Measurements from ENCODE around the gene TTC21A.
"Not testable (repeated sequence)": the region's sequence is repeated elsewhere in the genome, so short reads cannot be mapped to it uniquely, and the experiment has no call there.

TTC21A gene

DNA sequence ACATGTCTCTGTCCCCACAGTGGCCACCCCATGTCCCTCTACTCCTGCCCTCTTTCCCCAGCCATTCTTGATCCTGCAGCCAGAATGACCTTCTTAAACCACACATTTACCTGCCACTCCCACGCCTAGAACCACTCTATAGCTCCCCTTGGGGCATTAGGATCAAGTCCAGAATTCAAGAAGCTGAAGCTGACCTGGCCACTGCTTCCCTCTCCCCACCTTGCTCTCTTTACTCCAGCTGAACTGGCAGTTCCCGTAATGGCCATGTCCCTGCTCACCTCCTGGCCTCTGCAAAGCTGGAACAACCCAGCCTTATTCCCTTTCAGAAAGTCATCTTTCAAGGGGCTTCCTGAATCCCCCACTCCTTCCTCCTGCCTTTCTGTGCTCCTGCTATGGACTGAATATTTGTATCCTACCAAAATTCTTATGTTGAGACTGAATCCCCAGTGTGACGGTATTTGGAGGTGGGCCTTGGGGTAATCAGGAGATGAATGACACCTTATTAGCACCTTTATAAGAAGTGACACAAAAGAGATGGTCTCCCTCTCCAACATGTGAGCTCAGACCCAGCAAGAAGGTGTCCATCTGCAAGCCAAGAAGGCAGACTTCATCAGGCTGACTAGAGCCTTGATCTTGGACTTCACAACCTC lies 42.1 kb downstream of the TTC21A start:
- no peak for DNase-seq (ENCODE audit: low read depth)

DNA sequence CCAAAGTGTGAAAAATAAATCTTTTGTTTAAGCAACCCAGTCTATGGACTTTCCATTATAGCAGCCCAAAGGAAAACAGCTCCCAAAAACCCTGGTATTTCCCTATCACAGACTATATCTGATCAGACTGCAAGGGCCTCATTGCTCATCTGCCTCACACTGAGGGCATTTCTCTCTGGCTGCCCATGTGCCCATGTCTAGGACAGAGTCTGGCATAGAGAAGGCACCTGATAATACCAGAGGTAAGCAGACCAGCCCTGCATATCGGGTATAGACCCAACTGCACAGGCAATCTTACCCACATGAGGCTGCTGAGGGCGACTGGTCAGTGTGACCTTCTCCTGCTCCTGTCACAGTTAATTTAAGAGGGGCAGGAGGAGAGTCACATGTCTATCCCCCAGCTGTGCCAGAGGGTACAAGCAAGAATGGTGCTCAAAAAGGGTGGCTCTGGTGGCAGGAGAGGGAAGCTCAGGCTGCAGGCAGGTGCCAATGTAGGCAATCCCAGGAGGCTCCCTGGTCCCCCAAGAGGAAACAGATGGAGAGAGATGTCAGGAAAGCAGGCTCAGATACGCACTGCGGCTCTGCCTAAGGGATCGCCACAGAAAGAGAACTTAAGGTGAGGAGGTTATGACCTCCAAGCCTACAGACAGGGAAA lies 42.8 kb downstream of the TTC21A start:
- no peak for DNase-seq (ENCODE audit: low read depth)

DNA sequence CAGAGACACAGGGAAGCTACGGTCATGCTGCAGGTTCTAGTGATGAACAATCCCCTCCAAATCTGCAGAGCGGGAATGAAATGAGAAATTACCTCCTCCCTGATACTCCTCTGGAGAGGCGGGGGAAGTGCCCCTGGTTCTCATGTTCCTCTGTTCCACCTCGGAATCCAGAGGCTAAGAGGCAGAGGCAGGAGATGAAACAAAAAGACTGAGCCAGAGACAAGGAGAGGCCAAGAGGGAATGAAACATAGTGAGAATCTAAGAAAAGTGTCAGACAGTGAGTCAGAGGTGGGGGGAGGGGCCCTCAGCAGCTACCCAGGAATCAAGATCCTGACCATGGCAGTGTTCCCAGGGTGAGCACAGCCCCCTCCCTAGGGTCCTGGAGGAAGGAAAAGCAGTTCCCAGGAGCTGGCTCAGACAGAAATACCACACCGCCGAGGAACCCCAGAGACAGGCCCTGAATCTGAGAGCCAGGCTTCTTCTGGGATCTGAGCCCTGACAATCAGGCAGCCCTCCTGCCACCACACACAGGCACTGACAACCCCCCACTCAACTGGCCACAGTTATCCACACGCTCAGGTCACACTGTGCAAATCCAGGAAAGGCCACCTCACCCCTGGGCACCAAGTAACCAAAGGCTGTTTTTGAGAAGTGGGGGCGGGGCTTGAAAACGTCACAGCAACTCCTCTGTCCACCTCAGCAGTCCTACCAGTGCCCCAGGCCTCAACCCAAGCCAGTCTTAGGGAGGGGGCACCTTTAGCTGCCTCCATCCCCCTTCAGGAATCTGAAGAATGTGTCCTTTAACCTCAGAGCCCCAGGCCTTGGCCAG lies 43.5 kb downstream of the TTC21A start:
- peak; percentile 92 for DNase-seq (ENCODE audit: low read depth)

DNA sequence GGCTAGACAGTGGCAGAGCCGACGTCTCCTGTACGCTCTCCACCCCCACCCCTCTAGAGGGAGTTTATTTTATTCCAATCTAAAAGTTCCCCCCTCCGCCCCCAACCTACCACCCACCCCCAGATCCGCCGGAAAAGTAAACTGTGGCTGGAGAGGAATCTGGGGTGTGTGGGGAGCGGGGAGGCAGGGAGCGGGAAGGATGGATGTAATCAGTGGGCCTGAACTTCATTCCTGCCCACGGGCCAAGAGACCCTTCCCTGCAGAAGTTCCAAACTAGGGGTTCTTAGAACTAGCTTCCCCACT lies 46.4 kb downstream of the TTC21A start:
- no peak for DNase-seq (ENCODE audit: low read depth)

DNA sequence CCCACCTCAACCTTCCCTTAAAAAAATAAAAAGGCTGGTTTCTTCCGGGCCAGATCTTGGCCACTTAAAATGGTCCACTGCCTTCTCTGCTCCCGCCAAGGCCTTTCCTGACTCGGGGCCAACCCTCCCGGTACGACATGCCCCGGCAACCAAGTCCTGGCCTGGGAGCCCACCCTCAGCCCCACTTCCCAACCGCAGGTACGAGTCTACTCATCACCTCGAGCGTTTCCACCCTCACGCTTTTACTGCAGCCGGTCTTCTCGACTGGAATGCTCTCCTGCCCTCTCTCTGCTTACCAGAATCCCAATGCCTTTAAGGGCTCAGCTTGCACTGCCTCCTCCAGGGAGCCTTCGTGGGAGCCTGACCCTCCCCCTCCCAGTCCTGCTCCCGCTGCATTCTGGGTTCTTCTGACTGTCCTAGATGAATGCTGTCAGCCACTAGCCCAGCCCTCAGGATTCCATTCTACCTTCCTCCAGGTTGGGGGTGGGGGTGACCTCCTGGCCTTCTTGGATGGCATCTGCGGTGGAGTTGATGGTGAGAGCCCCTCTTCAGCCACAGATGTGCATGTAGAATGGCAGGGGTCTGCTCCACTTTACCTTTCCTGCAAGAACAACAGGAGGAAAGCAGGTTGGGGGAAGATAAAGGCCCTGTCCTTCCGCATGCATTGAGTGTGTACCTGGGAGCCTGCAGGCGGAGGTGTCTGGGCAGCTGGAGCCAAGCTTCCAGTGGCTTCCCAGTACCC lies 47.0 kb downstream of the TTC21A start:
- DNase-seq (ENCODE audit: low read depth), result no peak

DNA sequence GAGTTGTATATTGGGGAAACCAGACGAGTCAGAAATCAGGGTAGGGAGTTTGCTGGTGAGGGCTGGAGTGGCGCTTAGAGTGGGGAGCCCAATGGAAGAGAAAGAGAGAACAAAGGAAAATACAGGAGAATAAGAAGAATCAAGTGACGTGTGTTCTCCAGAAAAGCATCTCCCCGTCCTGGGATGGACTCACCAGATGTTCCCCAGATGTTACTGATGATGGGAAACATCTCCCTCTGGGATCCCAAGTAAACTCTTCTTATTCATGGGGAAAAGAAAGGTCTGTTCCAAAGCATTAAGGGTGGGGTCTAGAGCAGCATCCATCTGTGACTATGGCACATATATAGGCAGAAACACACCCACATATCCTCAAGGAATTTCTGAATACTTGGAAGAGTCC lies 48.9 kb downstream of the TTC21A start:
- no peak for DNase-seq (ENCODE audit: low read depth)

DNA sequence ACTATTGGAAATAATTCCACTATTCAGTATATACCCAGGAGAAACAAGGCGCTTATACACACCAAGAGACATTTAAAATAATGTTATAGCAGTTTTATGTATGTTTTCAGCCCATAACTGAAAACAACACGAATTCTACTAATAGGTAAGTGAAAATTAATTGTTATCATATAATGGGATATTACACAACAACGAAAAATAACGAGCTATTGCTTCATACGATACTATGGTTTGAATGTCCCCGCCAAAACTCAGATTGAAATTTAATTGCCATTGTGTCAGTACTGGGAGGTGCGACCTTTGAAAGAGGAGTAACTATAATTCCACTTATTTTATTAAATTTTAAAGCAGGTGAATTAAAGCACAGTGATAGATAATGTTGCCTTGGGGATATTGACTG lies 49.9 kb downstream of the TTC21A start:
- no peak for DNase-seq (ENCODE audit: low read depth)

DNA sequence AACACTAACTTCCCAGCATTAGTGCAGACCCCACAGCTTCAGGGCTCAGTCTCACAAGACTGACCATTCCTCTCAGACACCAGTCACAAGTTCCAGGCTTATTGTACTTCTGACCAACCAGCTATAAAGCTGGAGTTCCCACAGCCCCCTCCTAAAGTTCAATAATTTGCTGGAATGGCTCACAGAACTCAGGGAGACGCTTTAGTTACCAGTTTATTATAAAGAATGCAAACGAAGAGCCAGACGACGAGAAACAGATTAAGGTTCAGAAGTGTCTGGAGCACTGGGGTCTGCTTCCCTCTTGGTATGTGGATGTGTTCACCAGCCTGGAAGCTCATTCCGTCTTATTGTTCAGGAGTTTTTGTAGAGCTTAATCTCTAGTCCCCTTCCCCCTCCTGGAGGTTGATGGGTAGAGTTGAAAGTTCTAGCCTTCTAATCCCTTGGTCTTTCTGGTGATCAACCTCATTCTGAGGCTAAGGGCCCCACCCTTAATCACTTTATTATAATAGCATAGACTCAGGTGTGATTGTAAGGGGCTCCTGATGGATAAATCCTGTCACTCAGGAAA lies 50.8 kb downstream of the TTC21A start:
- DNase-seq (ENCODE audit: low read depth), result no peak

DNA sequence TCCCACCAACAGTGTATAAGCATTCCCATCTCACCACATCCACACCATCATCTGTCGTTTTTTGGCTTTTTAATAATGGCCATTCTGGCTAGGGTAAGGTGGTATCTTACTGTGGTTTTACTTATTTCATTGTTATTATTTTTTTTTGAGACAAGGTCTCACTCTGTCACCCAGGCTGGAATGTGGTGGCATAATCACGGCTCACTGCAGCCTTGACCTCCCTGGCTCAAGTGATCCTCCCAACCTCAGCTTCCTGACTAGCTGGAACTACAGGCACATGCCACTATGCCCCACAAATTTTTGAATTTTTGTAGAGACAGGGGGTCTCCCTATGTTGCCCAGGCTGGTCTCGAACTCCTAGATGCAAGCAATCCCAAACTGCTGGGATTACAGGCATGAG lies 56.9 kb downstream of the TTC21A start:
- DNase-seq (ENCODE audit: low read depth), result no peak

DNA sequence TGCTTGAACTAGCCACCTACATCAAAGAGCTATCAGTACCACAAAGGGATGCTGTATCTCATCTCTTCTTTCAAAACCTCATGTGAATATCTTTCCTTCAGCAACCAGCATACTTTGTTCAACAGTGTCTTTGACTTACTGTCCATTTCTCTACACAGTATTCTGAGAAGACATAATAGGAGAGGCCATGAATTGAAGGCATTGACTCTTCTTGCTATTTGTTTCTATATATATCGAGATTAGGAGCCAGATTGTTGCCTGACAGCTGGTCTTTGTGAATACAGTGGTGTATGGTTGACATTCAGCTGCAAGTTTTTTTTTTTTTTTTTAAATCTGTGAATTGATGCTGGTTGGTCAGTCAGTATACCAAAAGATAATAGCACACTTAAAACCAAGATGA lies 58.0 kb downstream of the TTC21A start:
- DNase-seq (ENCODE audit: low read depth), result no peak

DNA sequence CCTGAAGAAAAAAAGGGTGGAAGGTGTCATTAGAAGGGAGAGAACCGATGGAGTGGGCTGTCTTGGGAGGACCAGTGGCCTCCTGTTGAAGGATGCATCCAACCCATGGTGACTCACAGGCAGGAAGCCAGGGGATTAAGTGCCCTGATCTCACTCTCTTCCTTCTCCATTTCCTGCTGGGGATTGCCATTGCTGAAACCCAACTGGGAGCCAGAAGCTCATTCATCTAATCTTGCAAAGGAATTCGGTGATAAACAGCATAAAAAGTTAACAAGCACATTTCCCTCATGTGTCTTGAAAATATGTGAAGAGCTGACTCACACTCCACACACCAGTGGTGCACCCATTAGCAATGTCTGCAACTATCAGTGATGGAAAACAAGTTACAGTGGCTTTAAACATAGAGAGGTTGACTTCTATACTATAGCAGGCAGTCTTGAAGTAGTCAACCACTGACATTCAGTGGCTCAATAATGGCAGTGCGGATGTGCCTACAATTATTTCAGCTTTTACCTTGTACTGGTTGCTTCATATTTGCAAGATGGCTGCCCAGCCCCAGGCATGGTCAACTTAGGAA lies 58.7 kb downstream of the TTC21A start:
- peak; percentile 92 for DNase-seq (ENCODE audit: low read depth)

DNA sequence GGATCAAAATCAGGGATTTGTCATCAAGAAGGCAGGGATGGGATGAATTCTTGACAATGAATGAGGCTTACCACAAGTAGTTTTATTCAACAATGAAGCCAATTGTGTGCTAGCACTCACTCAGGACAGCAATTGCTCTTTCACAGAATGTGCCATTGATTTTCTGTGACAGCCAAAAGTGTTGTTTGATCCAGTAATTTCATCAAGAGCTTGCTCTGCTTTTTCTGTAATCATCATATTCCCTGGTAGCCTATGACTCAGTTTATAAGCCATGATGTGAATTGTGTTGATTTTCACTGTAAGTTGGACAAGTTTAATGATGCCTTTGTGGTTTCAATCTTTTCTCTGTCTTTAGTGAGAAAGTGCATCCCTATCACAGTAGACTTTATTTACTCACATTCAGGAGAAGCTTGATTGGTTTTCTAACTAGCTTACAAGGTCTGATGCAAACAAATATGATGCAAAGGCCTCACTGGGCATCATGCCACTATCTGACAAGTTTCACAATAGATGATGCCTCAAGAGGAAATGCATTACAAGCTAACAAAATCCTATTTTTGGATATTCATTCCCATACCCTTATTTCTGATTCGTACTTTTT lies 59.6 kb downstream of the TTC21A start:
- DNase-seq (ENCODE audit: low read depth), result peak; percentile 81

DNA sequence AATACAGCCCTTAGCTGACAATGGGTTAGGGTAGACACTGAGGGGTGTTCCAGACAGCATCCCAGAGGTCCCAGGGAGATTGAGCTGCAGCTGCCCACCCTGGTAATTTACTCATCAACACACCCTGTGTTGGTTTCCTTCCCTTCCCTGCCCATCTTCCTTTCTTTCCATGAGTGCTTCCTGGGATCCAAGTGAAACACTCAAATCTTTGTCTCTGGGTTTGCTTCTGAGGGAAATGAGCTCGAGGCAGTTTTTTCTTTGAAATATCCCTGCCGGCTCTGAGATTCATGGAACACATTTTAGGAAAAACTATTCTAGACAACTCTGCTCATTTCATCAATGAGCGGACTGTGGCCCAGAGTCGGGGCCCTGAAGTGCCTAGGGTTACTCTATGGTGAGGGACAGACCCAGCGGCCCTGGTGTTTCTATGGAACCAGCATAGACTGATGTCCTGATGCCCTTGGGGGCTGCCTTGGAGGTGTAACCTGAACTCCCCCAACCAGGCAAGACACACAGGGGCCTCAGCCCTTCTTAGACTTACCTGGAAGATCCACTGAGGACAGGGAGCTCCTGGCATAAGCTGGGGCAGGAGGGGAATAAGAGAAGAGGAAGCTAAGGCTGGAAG lies 60.8 kb downstream of the TTC21A start:
- DNase-seq (ENCODE audit: low read depth), result no peak

DNA sequence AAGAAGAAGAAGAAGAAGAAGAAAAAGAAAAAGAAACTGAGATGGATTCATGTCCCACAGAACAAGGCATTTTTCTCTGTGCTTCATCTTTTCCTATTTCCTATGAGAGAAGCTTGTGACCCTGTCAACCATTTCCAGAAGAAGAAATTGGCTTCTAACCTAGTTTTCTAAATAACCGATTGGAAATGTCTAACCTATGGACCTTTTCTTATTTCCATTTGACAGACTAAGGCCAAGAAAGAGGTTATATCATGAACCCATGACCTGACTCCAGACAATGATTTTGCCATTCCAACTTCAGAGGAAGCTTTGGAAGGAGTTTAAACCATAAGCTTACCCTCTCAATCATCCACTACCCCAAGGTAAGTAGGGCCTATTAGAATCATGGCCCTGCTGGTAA lies 62.2 kb downstream of the TTC21A start:
- DNase-seq (ENCODE audit: low read depth), result no peak

DNA sequence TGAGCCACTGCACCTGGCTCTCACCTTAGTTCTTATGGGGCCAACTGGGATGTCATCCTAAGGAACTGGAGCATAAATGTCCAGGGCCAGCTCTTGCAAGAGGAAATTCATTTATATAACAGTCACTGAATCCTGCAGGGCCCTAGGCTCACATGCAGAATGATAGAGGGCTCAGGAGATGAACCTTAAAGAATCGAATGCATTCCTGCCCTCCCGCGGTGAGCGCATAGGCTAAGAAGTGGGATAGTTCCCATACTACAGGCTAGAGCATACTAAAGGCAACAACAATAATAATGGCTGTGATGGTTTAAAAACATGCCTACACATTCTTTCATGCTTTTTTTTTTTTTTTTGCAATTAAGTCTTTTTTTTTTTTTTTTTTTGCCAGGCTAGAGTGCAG lies 63.0 kb downstream of the TTC21A start:
- no peak for DNase-seq (ENCODE audit: low read depth)

DNA sequence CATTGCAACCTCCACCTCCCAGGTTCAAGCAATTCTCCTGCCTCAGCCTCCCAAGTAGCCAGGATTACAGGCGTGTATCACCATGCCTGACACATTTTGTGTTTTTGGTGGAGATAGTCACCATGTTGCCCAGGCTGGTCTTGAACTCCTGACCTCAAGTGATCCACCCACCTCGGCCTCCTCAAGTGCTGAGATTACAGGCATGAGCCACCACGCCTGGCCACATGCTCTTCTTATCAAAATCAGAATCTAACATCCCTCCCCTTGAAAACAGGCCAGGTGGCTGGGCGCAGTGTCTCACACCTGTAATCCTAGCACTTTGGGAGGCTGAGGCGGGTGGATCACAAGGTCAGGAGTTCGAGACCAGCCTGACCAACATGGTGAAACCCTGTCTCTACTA lies 63.4 kb downstream of the TTC21A start:
- DNase-seq (ENCODE audit: low read depth), result not testable (repeated sequence)

DNA sequence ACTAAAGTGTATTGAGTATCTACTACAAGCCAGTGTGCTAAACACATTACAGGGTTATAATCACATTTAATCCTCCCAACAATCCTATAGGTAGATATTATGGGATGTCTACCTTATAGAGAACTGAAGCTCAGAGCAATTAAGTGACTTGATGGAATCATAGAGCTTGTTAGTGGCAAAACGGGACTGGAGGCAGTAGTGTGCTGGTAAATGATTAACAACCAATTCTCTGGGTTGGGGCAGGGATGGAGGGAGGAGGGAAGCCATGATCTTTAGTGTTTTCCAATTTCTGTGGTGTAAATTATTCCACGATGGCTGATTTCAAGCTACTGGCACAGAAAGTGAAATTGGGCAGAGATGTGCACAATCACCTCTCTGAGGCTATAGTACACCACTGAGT lies 64.4 kb downstream of the TTC21A start:
- no peak for DNase-seq (ENCODE audit: low read depth)

DNA sequence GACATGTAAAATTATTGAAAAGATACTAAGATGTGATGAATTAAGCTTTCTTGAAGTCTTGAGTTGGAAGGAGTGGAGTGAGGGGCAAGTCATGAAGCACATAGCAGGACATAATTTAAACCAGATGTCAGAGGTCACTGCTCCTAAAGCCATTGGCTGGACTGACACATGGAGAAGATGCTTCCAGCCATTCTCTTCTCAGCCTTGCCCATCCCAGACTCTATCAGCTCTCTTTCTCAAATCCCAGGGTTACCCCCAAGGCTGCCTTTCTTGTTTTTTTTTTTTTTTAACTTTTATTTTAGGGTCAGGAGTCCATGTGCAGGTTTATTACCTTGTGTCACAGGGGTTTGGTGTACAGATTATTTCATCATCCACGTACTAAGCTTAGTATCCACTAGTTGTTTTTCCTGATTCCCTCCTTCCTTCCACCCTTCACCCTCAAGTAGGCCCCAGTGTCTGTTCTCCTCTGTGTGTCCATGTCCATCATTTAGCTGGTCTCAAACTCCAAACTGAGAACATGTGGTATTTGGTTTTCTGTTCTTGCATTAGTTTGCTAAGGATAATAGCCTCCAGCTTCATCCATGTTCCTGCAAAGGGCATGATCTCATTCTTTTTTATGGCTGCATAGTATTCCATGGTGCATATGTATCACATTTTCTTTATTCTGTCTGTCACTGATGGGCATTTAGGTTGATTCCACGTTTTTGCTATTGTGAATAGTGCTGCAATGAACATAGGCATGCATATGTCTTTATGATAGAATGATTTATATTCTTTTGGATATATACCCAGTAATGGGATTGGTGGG lies 66.0 kb downstream of the TTC21A start:
- DNase-seq (ENCODE audit: low read depth), result no peak

DNA sequence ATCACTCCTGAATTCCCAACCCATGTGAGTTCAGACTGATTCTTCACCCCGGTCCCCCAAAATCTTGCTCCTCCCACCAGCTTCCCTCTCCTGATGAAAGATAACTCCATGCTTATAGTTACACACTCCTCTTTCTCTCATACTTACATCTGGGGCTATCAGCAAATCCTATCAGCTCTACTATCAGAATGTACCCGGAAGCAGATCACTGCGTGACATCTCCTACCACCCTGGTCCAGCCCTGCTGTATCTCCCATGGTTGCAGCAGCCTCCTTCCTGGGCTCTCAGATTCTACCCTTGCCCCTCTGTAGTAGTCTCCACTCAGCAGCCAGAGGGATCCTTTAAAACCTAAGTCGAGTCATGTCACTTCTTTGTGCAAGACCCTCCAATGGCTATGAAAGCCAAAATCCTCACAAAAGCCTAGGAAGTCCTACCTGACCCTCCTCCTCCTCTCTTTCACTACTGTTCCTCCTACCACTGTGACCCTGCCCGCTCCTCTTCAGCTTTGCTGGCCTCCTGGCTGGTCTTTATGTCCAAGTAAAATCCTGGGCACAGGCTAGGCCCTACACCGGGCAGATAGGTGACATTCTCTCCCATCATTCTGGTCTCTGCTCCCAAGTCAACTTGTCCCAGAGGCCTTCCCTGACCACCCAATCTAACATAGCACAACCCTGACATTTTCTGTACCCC lies 68.7 kb downstream of the TTC21A start:
- DNase-seq (ENCODE audit: low read depth), result no peak
